PC-3 (cell line): ENCODE data around the gene NEURL1B. TPM values are rescaled to one million over a fixed set of nuclear protein-coding genes. Genes with fewer than 3 reads are reported as not detected.

ENCODE experiments used
- ATAC-seq: fragments of 200-7000 bp; cut with Tn5 transposase; 2 replicates; pipeline ENCODE4 v1.9.1; 2020; ENCODE audit warnings: mild to moderate bottlenecking, moderate library complexity
- BruUV-seq: library from RNA; stranded (reverse); fragments of 400-500 nt; replicated peaks from 2 replicates; lab custom pipeline; 2021; lab: Mats Ljungman, UMichigan
- CTCF ChIA-PET: fragments of 300-600 bp; sonication (Branson Sonifier 250); formaldehyde crosslinking; loops from one replicate; lab custom pipeline; 2022; ENCODE audit warnings: antibody characterized with exemption; lab: Charles Lee
- POLR2A ChIA-PET: fragments of 300-600 bp; sonication (Branson Sonifier 250); formaldehyde crosslinking; loops from one replicate; lab custom pipeline; 2022; ENCODE audit warnings: antibody characterized with exemption; ENCODE audit not compliant: unreplicated experiment; lab: Charles Lee
- DNase-seq: peaks from one replicate; pipeline ENCODE4 v3.0.0-alpha.2; 2015
- H2AFZ ChIP-seq: fragments of 300-600 bp; sonication (generic); 2 replicates; pipeline ENCODE4 v1.6.0; 2016; ENCODE audit warnings: antibody characterized with exemption, low read length
- H3F3A ChIP-seq: fragments of 300-600 bp; sonication (generic); one replicate; pipeline ENCODE4 v1.6.0; 2017; ENCODE audit warnings: antibody characterized with exemption, low read length, control low read depth, mild to moderate bottlenecking; ENCODE audit not compliant: unreplicated experiment
- H3K27ac ChIP-seq: fragments of 300-600 bp; sonication (generic); 2 replicates; pipeline ENCODE4 v1.5.1; 2016; ENCODE audit warnings: mild to moderate bottlenecking, low read length
- H3K27me3 ChIP-seq: fragments of 300-600 bp; sonication (generic); 2 replicates; pipeline ENCODE4 v1.6.1; 2016; ENCODE audit warnings: low read length, mixed read lengths
- H3K36me3 ChIP-seq: fragments of 300-600 bp; sonication (generic); 2 replicates; pipeline ENCODE4 v1.6.1; 2016; ENCODE audit warnings: low read depth, mixed run types, low read length, mixed read lengths
- H3K4me1 ChIP-seq: fragments of 300-600 bp; sonication (generic); 2 replicates; pipeline ENCODE4 v1.5.1; 2016; ENCODE audit warnings: low read length; ENCODE audit not compliant: insufficient read depth
- H3K4me2 ChIP-seq: fragments of 300-600 bp; sonication (generic); 2 replicates; pipeline ENCODE4 v1.6.0; 2016; ENCODE audit warnings: low read length
- H3K4me3 ChIP-seq: fragments of 300-600 bp; sonication (generic); 2 replicates; pipeline ENCODE4 v1.5.1; 2016; ENCODE audit warnings: mild to moderate bottlenecking, low read length, mixed read lengths
- H3K79me2 ChIP-seq: fragments of 300-600 bp; sonication (generic); 2 replicates; pipeline ENCODE4 v1.6.1; 2017; ENCODE audit warnings: low read length, mixed read lengths
- H3K9ac ChIP-seq: fragments of 300-600 bp; sonication (generic); 2 replicates; pipeline ENCODE4 v1.6.0; 2016; ENCODE audit warnings: mild to moderate bottlenecking, low read length
- H3K9me2 ChIP-seq: fragments of 300-600 bp; sonication (generic); replicated peaks from 2 replicates; pipeline ENCODE4 v1.6.1; 2016; ENCODE audit warnings: mixed run types, low read length, mixed read lengths
- H3K9me3 ChIP-seq: fragments of 300-600 bp; sonication (generic); 2 replicates; pipeline ENCODE4 v1.6.1; 2016; ENCODE audit warnings: low read length, mixed read lengths
- H4K20me1 ChIP-seq: fragments of 300-600 bp; sonication (generic); 2 replicates; pipeline ENCODE4 v1.6.1; 2016; ENCODE audit warnings: low read length, mixed read lengths
- EZH2 ChIP-seq: fragments of 300-600 bp; sonication (generic); IDR thresholded peaks from one replicate; pipeline ENCODE4 v1.6.1; 2017; ENCODE audit warnings: antibody characterized with exemption, mild to moderate bottlenecking, low read length; ENCODE audit not compliant: unreplicated experiment
- EZH2phosphoT487 ChIP-seq: fragments of 300-600 bp; sonication (generic); IDR thresholded peaks from 2 replicates; pipeline ENCODE4 v1.6.1; 2018; ENCODE audit warnings: mild to moderate bottlenecking, antibody characterized with exemption, low read length, borderline replicate concordance
- intact Hi-C: fragments of 100-400 bp; cut with micrococcal nuclease; formaldehyde crosslinking; loops from 2 replicates; pipeline ENCODE4 v1.9.0; 2023
- total RNA-seq: library from RNA; depleted of rRNA; stranded (reverse); fragments of >200 nt; gene quantifications from 2 replicates; pipeline ENCODE4 v1.2.3, GENCODE V29; 2014
- TF ChIP-seq, protein P1 (sequence below): fragments of 300-600 bp; sonication (generic); conservative IDR thresholded peaks from 2 replicates; pipeline ENCODE4 v1.5.1; 2017; ENCODE audit warnings: antibody characterized with exemption, low read depth, mild to moderate bottlenecking, low read length

Gene NEURL1B
- total RNA-seq, 1 experiment from 2014 or later, result 0.95 TPM

DNA sequence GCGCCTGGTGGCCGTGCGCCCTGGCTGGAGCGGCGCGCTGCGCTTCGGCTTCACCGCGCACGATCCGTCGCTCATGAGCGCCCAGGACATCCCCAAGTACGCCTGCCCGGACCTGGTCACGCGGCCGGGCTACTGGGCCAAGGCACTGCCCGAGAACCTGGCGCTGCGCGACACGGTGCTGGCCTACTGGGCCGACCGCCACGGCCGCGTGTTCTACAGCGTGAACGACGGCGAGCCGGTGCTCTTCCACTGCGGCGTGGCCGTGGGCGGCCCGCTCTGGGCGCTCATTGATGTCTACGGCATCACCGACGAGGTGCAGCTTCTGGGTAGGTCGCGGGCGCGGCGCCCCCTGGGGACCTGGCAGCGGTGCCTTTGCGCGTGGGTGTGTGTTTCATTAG is 28.9 kb downstream of the NEURL1B start:
- H3K79me2 ChIP-seq, result no peaks in the 10 kb centered on the region
- no peaks in the 10 kb centered on the region for H4K20me1 ChIP-seq
- no peak overlapping the region for H2AFZ ChIP-seq
- intact Hi-C loops, result no loop called here
- BruUV-seq, result no TSS peak
- H3K9me3 ChIP-seq, result no peaks in the 10 kb centered on the region
- no peak overlapping the region for H3K4me3 ChIP-seq
- H3K27me3 ChIP-seq, result no peaks in the 10 kb centered on the region
- POLR2A ChIA-PET, result no interaction called here
- no peak overlapping the region for H3K27ac ChIP-seq
- ATAC-seq, result no peak
- H3K36me3 ChIP-seq, result no peaks in the 10 kb centered on the region
- H3K9me2 ChIP-seq, result no peaks in the 10 kb centered on the region
- CTCF ChIA-PET, result no interaction called here
- no peak overlapping the region for H3K9ac ChIP-seq
- no peak overlapping the region for H3K4me2 ChIP-seq
- H3F3A ChIP-seq, result no peaks in the 10 kb centered on the region
- no peaks in the 10 kb centered on the region for H3K4me1 ChIP-seq
- no peak for DNase-seq
- TF ChIP-seq, protein P1, sequence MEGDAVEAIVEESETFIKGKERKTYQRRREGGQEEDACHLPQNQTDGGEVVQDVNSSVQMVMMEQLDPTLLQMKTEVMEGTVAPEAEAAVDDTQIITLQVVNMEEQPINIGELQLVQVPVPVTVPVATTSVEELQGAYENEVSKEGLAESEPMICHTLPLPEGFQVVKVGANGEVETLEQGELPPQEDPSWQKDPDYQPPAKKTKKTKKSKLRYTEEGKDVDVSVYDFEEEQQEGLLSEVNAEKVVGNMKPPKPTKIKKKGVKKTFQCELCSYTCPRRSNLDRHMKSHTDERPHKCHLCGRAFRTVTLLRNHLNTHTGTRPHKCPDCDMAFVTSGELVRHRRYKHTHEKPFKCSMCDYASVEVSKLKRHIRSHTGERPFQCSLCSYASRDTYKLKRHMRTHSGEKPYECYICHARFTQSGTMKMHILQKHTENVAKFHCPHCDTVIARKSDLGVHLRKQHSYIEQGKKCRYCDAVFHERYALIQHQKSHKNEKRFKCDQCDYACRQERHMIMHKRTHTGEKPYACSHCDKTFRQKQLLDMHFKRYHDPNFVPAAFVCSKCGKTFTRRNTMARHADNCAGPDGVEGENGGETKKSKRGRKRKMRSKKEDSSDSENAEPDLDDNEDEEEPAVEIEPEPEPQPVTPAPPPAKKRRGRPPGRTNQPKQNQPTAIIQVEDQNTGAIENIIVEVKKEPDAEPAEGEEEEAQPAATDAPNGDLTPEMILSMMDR, result no peak
- TF ChIP-seq EZH2 (no peak), EZH2phosphoT487 (no peak)

- DNase-seq, result no peak
- intact Hi-C loops, result no loop called here
- H3K4me3 ChIP-seq, result no peak overlapping the region
- no peak overlapping the region for H3K27ac ChIP-seq
- H3K79me2 ChIP-seq, result no peaks in the 10 kb centered on the region
- H2AFZ ChIP-seq, result no peak overlapping the region
- no peaks in the 10 kb centered on the region for H3F3A ChIP-seq
- no peaks in the 10 kb centered on the region for H3K27me3 ChIP-seq
- H3K36me3 ChIP-seq, result no peaks in the 10 kb centered on the region
- no peak for TF ChIP-seq EZH2phosphoT487
- TF ChIP-seq, protein P1, result no peak
- TF ChIP-seq EZH2, result no peak
- H3K4me2 ChIP-seq, result no peak overlapping the region
- CTCF ChIA-PET, result no interaction called here
- H4K20me1 ChIP-seq, result no peaks in the 10 kb centered on the region
- no peaks in the 10 kb centered on the region for H3K4me1 ChIP-seq
- no TSS peak for BruUV-seq
- no peaks in the 10 kb centered on the region for H3K9me3 ChIP-seq
- H3K9ac ChIP-seq, result no peak overlapping the region
- no peak for ATAC-seq
- H3K9me2 ChIP-seq, result no peaks in the 10 kb centered on the region
- POLR2A ChIA-PET, result no interaction called here
Measured at GRCh38 chr5:172670444-172670843, 29.4 kb downstream of the NEURL1B start.

DNA sequence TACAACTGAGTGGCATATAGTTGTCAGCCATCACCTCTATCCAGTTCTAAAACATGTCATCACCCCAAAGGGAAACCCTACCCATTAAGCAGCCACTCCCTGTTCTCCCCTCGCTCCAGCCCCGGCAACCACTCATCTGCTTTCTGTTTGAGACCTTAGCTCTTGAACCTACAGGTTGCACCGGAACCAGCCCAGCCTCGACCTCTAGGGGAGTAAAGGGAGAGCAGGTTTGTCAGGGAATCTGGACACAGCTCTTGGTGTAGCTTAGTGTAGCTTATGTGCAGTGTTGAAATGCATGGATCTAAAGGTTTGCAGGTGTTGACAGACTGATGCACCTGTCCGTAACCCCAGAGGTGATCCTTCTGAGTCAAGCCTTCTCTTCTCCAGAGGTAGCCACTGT is 30.0 kb downstream of the NEURL1B start:
- no peaks in the 10 kb centered on the region for H3K9me3 ChIP-seq
- H3K36me3 ChIP-seq, result no peaks in the 10 kb centered on the region
- ChIA-PET CTCF (no interaction called here), POLR2A (no interaction called here)
- H3K9ac ChIP-seq, result no peak overlapping the region
- H2AFZ ChIP-seq, result no peak overlapping the region
- H3K4me3 ChIP-seq, result no peak overlapping the region
- H3F3A ChIP-seq, result no peaks in the 10 kb centered on the region
- ATAC-seq (no peak), DNase-seq (no peak)
- TF ChIP-seq EZH2phosphoT487 (no peak), EZH2 (no peak)
- TF ChIP-seq, protein P1, result no peak
- no peak overlapping the region for H3K4me2 ChIP-seq
- H3K27ac ChIP-seq, result no peak overlapping the region
- H3K4me1 ChIP-seq, result no peaks in the 10 kb centered on the region
- H3K9me2 ChIP-seq, result no peaks in the 10 kb centered on the region
- H3K79me2 ChIP-seq, result no peaks in the 10 kb centered on the region
- no peaks in the 10 kb centered on the region for H3K27me3 ChIP-seq
- intact Hi-C loops, result no loop called here
- no TSS peak for BruUV-seq
- no peaks in the 10 kb centered on the region for H4K20me1 ChIP-seq
